ENCODE measurements around the gene RAMP3.

DNA sequence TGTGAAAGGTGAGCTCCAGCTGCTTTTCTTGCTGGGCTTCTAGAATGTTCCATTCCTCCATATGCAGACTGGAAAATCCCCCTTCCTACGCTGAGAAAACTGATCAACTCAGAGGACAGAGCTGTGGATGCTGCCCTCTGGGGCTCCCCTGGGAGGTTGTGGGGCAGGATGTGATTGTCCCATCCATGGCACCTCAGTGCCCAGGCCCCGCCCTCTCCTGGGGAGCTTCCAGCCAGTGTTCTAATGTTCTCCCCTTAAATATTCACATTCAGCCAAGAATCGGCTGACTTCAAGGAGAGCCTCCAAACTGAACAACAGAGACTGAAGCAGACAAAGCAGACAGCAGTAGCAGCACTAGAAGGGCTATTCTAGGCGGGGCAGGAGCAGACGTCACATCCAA is 55.0 kb downstream of the RAMP3 start:
- TF ChIP-seq, protein P1, sequence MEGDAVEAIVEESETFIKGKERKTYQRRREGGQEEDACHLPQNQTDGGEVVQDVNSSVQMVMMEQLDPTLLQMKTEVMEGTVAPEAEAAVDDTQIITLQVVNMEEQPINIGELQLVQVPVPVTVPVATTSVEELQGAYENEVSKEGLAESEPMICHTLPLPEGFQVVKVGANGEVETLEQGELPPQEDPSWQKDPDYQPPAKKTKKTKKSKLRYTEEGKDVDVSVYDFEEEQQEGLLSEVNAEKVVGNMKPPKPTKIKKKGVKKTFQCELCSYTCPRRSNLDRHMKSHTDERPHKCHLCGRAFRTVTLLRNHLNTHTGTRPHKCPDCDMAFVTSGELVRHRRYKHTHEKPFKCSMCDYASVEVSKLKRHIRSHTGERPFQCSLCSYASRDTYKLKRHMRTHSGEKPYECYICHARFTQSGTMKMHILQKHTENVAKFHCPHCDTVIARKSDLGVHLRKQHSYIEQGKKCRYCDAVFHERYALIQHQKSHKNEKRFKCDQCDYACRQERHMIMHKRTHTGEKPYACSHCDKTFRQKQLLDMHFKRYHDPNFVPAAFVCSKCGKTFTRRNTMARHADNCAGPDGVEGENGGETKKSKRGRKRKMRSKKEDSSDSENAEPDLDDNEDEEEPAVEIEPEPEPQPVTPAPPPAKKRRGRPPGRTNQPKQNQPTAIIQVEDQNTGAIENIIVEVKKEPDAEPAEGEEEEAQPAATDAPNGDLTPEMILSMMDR (IDR thresholded peaks at IDR 0.05): no peak
- no peak for TF ChIP-seq POLR2AphosphoS5 (IDR thresholded peaks at IDR 0.05)

Measured in suprapubic skin (tissue), 3 donors.